Parathyroid adenoma (tissue), 2 donors: ENCODE results near the gene CDK5RAP2.
A peak's percentile ranks its signal among the peaks of the same experiment; 100 is the strongest.

Experiments used
- H2AFZ ChIP-seq: fragments of 300-600 bp; sonication (generic); one replicate; pipeline ENCODE4 v1.7.0; 2017; ENCODE audit warnings: antibody characterized with exemption, mild to moderate bottlenecking
- H3K27ac ChIP-seq: fragments of 300-600 bp; sonication (generic); one replicate; pipeline ENCODE4 v1.7.0; 2017
- H3K27me3 ChIP-seq: fragments of 300-600 bp; sonication (generic); one replicate; pipeline ENCODE4 v1.7.0; 2017; ENCODE audit warnings: low read length; ENCODE audit not compliant: control insufficient read depth, insufficient read depth
- H3K36me3 ChIP-seq: fragments of 300-600 bp; sonication (generic); one replicate; pipeline ENCODE4 v1.7.0; 2017; ENCODE audit warnings: low read length; ENCODE audit not compliant: control insufficient read depth, insufficient read depth
- H3K4me1 ChIP-seq: fragments of 300-600 bp; sonication (generic); one replicate; pipeline ENCODE4 v1.7.0; 2017; ENCODE audit warnings: control low read depth
- H3K4me2 ChIP-seq: fragments of 300-600 bp; sonication (generic); one replicate; pipeline ENCODE4 v1.7.0; 2017; ENCODE audit warnings: low read length
- H3K4me3 ChIP-seq: fragments of 300-600 bp; sonication (generic); one replicate; pipeline ENCODE4 v1.7.0; 2017; ENCODE audit warnings: low read depth, low read length
- H3K79me2 ChIP-seq: fragments of 300-600 bp; sonication (generic); one replicate; pipeline ENCODE4 v1.7.0; 2017; ENCODE audit warnings: control low read depth
- H3K9ac ChIP-seq: fragments of 300-600 bp; sonication (generic); one replicate; pipeline ENCODE4 v1.7.0; 2017; ENCODE audit warnings: mild to moderate bottlenecking
- H3K9me3 ChIP-seq: fragments of 300-600 bp; sonication (generic); one replicate; pipeline ENCODE4 v1.7.0; 2017; ENCODE audit warnings: low read length; ENCODE audit not compliant: control insufficient read depth
- TF ChIP-seq, protein P1 (sequence below): fragments of 300-600 bp; sonication (generic); IDR thresholded peaks from one replicate; pipeline ENCODE4 v1.7.0; 2017; ENCODE audit warnings: antibody characterized with exemption, mild to moderate bottlenecking
- donor health status: primary hyperparathyroidism.

The CDK5RAP2 gene

GRCh38 chr9:120625222-120625621 is 45.3 kb upstream of the CDK5RAP2 start:
- Histone ChIP-seq H3K27me3 (no peaks in the 10 kb centered on the region), H3K4me1 (no peaks in the 10 kb centered on the region), H3K79me2 (no peaks in the 10 kb centered on the region), H3K4me3 (no peak overlapping the region), H3K36me3 (no peaks in the 10 kb centered on the region), H3K4me2 (no peak overlapping the region), H3K9me3 (no peaks in the 10 kb centered on the region), H3K9ac (no peak overlapping the region), H3K27ac (no peak overlapping the region), H2AFZ (no peak overlapping the region)
- TF ChIP-seq, protein P1, sequence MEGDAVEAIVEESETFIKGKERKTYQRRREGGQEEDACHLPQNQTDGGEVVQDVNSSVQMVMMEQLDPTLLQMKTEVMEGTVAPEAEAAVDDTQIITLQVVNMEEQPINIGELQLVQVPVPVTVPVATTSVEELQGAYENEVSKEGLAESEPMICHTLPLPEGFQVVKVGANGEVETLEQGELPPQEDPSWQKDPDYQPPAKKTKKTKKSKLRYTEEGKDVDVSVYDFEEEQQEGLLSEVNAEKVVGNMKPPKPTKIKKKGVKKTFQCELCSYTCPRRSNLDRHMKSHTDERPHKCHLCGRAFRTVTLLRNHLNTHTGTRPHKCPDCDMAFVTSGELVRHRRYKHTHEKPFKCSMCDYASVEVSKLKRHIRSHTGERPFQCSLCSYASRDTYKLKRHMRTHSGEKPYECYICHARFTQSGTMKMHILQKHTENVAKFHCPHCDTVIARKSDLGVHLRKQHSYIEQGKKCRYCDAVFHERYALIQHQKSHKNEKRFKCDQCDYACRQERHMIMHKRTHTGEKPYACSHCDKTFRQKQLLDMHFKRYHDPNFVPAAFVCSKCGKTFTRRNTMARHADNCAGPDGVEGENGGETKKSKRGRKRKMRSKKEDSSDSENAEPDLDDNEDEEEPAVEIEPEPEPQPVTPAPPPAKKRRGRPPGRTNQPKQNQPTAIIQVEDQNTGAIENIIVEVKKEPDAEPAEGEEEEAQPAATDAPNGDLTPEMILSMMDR: no peak

- Histone ChIP-seq H2AFZ (no peak overlapping the region), H3K4me3 (no peak overlapping the region), H3K4me1 (no peaks in the 10 kb centered on the region), H3K27me3 (no peaks in the 10 kb centered on the region), H3K9me3 (no peaks in the 10 kb centered on the region), H3K36me3 (no peaks in the 10 kb centered on the region), H3K27ac (no peak overlapping the region), H3K4me2 (no peak overlapping the region), H3K79me2 (no peaks in the 10 kb centered on the region), H3K9ac (no peak overlapping the region)
- TF ChIP-seq, protein P1: no peak
These were observed 42.8 kb upstream of the CDK5RAP2 start for GRCh38 chr9:120622790-120623189.

DNA sequence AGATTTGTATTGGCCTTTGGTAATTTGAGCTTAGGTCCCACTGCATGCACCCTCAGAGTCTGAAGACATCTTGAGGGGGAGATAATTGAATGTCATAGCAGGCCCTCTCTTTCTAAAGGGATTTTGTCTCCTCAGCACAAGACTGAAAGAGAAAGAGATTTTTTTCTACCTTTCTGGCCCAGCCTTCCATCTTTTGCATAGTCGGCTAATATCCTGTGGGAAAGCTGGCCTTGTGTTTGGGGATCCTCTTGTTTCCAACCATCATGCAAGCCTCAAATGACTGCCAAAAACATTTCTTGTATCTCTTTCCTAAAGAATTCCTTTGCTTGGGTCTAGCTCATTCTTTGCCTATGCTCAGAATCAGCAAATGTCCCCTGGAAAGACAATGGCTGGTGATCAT is 42.0 kb upstream of the CDK5RAP2 start:
- no peaks in the 10 kb centered on the region for H3K36me3 ChIP-seq
- H3K9ac ChIP-seq: no peak overlapping the region
- H3K27ac ChIP-seq: no peak overlapping the region
- H3K9me3 ChIP-seq: no peaks in the 10 kb centered on the region
- H2AFZ ChIP-seq: no peak overlapping the region
- H3K27me3 ChIP-seq: no peaks in the 10 kb centered on the region
- TF ChIP-seq, protein P1: no peak
- no peaks in the 10 kb centered on the region for H3K4me1 ChIP-seq
- H3K4me2 ChIP-seq: no peak overlapping the region
- H3K4me3 ChIP-seq: no peak overlapping the region
- no peaks in the 10 kb centered on the region for H3K79me2 ChIP-seq

GRCh38 chr9:120619751-120620655 is 40.0 kb upstream of the CDK5RAP2 start:
- no peak overlapping the region for H3K27ac ChIP-seq
- no peaks in the 10 kb centered on the region for H3K9me3 ChIP-seq
- H3K79me2 ChIP-seq: no peaks in the 10 kb centered on the region
- H3K4me1 ChIP-seq: no peaks in the 10 kb centered on the region
- H3K27me3 ChIP-seq: no peaks in the 10 kb centered on the region
- H3K4me2 ChIP-seq: no peak overlapping the region
- H3K4me3 ChIP-seq: no peak overlapping the region
- TF ChIP-seq, protein P1: peak; percentile 68
- H3K9ac ChIP-seq: no peak overlapping the region
- H3K36me3 ChIP-seq: no peaks in the 10 kb centered on the region
- no peak overlapping the region for H2AFZ ChIP-seq
